Measurements from ENCODE around the gene HERPUD1.
"Not testable (repeated sequence)": the region's sequence is repeated elsewhere in the genome, so short reads cannot be mapped to it uniquely, and the experiment has no call there.

The HERPUD1 gene, protein sequence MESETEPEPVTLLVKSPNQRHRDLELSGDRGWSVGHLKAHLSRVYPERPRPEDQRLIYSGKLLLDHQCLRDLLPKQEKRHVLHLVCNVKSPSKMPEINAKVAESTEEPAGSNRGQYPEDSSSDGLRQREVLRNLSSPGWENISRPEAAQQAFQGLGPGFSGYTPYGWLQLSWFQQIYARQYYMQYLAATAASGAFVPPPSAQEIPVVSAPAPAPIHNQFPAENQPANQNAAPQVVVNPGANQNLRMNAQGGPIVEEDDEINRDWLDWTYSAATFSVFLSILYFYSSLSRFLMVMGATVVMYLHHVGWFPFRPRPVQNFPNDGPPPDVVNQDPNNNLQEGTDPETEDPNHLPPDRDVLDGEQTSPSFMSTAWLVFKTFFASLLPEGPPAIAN

DNA sequence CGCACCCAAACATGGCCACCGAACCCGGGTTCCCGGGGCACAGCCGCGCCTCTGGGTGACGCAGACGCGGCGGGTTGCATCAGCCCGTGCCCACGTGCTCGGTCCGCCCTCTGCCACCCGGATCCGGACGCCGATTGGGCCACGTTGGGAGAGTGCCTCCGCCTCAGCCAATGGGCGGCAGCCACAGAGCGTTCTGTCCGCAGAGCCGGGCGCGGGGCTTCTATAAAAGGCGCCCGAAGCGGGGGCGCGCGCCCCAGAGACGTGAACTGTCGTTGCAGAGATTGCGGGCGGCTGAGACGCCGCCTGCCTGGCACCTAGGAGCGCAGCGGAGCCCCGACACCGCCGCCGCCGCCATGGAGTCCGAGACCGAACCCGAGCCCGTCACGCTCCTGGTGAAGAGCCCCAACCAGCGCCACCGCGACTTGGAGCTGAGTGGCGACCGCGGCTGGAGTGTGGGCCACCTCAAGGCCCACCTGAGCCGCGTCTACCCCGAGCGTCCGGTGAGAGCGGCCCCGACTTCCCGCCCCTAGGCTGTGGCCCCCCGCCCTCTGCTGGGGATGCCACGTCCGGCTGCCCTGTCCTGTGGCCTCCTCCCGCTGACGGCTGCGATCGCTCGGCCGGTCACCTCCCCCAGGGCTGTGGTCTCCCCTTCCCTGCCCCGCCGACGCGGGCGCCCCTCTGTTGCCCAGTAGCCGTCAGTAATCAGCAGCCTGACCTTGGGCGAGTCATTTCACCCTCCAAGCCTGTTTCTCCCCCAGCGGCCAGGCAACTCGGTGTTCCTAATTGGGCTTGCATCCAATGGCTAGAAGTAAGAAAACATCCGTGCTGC is at the start of gene HERPUD1:
Gene HERPUD1 (plus strand): TSS at position 251 of the 829 bp plus-strand sequence. CDS start 103 bp downstream, at position 354.
- DNase-seq, result peak; percentile 99

DNA sequence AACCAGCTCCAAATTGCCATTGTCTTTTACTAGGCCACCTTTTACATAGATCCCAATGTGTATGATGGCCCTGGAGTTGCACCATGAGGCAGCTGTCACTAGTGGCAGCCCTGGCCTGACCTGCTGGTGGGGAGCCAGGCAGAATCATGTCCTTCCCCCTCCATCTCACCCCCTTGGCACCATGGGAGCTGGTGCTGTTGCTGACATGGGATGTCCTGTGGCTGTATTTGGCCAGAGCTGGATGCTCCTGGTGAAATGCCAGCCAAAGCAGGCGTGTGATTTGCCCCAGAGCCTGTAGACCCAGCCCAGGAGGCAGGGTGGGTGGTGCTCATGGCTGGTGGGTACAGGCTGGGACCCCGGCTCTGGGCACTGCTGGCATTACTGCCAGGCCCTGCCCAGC is 48.4 kb upstream of the HERPUD1 start:
- DNase-seq, result no peak

DNA sequence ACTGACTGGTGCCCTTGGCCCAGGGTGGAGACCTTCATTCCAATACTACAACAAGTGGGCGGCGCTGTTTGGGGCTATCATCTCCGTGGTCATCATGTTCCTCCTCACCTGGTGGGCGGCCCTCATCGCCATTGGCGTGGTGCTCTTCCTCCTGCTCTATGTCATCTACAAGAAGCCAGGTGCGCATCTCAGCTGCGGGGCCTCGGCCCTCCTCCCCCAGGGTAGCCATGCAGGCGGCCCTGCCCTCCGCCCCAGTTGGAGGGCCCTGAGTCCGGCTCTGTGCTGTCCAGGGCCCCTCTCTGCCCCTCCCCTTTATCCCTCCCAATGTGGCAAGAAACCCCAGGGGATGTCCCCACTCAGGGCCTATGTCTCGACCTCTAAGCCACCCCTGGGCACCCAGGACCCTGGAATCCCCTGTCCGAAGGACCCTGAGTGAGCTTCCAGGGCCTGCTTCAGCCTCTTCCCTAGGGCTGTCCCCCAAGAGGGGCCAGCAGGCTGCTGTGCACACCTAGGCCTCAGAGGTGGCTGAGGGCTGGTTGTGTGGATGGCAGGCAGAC is 47.8 kb upstream of the HERPUD1 start:
- no peak for DNase-seq

DNA sequence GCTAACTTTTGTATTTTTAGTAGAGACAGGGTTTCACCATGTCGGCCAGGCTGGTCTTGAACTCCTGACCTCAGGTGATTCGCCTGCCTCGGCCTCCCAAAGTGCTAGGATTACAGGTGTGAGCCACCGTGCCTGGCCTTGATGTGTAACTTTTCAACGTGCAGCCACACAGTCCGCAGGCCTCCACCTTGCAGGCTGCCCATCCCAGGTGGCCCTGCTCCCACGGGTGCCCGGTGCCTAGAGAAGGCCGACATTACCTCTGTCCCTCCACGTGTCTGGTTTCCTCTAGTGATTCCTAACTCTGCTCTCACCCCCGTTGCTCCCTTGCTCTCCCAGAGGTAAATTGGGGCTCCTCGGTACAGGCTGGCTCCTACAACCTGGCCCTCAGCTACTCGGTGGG is 47.0 kb upstream of the HERPUD1 start:
- DNase-seq, result not testable (repeated sequence)

DNA sequence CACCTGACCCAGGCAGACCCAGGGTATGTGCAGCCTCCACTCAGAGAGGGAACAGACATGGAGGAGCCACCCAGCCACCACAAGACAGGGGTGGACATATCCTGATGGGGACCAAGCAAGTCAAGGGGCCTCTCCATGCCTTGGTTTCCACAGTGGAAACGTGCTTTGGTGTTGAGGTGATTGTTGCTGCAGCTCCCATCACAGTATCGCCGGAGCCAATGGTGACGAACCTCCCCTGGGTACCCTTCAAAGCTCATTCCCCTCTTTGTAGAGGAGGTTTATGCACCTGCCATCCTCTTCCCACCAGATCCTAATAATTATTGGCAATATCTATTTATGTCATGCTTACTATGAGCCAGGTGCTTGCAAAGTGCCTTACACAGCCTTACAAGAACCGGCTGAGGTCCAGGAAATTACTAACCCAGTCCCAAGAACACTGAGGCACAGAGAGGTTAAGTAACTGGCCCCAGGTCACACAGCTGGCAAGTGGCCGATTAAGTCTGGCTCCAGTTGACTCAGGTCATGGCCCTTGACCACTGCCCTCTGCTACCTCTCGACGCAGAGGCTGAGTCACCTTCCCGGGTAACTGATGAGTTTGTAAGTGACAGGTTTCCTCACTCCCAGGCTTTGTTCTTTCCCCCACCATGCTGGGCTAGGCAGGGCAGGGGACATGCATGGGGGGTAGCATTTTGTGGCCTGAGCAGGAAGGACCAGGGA is 46.3 kb upstream of the HERPUD1 start:
- DNase-seq, result no peak

DNA sequence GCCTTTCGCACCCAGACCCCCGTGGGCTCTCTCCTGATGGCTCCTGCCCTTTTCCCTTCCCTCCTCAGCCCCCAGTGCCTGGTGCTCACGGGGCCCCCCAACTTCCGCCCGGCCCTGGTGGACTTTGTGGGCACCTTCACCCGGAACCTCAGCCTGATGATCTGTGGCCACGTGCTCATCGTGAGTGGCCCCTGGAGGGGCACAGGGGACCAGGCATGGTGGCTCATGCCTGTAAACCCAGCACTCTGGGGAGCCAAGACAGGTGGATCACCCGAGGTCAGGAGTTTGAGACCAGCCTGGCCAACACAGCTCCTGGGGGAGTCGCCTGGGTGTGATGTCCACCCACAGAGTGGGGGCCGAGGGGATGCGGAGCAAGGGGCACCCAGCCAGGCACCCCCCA is 45.6 kb upstream of the HERPUD1 start:
- no peak for DNase-seq

DNA sequence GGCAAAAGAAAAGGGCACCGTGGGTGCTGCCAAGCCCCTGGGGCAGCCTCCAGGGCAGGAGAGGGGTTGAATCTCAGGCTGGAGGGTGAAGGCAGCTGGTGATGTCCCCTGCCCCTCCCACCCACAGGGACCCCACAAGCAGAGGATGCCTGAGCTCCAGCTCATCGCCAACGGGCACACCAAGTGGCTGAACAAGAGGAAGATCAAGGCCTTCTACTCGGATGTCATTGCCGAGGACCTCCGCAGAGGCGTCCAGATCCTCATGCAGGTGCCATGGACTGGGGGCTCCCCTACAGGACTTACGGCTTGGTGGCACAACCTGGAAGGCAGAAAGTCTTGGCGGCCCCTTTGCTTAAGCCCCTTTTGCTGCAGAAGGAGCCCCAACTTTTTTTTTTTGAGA is 45.1 kb upstream of the HERPUD1 start:
- no peak for DNase-seq

DNA sequence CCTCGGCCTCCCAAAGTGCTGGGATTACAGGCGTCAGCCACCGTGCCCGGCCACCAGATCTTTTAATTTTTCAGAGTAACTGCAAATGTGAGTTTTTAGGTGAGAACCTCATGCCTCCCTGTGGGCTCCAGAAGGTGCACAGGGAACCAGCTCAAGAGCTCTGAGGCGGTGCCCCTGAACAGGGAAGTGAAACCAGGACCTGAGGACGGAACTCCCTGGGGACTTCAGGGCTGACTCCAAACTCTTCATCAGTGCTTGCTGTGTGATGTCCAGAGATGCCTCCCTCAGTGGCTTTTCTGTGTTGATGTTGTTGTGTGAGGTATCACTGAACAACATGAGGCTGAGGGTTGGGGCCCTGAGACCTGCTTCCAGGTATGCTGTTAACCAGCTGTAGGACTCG is 43.1 kb upstream of the HERPUD1 start:
- no peak for DNase-seq

DNA sequence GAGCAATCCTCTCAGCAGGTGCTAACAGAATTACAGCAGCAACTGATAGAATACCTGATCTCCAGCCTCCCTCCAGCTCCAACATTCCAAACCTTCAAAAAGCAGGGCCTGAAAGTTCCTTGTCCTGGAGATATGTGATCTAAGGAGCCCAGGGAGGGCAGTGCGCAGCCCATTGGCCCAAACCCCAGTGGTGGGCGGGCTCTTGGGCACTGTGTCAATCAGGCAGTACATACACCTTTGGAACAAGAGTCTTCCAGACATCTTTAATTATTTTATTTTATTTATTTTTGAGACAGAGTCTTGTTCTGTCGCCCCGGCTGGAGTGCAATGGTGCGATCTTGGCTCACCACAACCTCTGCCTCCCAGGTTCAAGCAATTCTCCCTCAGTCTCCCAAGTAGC is 42.7 kb upstream of the HERPUD1 start:
- no peak for DNase-seq

DNA sequence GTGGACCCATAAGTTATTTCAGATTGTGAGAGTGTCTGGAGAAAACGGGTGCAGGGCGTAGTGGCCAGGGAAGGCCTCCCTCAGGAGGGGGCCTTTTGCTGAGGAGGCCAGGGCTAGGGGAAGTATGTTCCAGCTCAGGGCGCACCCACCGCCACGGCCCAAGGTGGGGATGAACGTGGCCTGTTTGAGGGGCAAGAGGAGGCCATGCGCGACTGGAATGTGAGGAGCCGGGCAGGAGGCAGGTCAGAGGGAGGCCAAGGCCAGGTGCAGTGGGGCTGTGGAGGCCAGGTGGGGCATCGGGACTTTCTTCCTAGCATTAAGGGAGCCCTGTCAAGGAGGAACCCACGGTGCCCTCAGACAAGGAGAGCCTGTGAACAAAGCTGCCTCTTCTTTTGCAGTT is 40.3 kb upstream of the HERPUD1 start:
- DNase-seq, result no peak

DNA sequence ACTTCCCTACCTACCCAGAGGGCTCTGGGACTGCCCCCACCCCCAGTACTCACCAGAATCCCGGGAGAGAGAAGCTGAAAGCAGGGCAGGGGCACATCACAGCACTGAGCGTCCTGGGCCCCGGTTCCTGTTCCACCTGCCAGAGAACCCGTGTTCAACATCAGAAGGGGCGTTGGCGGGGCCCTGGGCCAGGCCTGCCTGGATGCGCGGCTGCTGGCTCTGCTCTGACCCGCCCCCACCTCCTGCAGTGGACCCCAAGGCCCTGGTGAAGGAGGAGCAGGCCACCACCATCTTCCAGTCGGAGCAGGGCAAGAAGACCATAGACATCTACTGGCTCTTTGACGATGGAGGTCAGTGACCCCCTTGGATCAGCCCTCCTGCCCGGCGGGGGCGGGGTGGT is 39.2 kb upstream of the HERPUD1 start:
- no peak for DNase-seq

DNA sequence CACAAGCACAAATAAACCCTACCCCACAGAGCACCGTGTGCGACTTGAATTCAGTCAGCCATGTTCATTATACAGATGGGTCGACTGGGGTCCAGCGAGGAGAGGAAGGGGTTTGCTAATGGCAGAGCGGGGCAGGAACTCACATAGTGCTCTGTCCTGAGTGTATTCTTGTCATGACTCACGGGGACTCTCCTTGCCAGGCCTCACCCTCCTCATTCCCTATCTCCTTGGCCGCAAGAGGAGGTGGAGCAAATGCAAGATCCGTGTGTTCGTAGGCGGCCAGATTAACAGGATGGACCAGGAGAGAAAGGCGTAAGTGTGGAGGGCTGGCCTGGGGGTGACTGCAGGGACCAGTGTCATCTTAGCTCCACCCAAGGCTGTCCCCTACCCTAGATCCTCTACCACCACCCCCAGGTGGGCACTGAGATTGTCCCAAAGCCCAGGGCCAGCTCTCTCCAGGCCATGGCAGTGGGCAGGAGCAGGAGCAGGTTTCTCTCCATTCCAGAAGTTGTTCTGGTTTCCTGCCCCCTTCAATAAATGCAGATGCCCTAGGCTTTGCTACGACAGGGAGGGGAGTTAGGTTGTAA is 37.5 kb upstream of the HERPUD1 start:
- DNase-seq, result no peak

DNA sequence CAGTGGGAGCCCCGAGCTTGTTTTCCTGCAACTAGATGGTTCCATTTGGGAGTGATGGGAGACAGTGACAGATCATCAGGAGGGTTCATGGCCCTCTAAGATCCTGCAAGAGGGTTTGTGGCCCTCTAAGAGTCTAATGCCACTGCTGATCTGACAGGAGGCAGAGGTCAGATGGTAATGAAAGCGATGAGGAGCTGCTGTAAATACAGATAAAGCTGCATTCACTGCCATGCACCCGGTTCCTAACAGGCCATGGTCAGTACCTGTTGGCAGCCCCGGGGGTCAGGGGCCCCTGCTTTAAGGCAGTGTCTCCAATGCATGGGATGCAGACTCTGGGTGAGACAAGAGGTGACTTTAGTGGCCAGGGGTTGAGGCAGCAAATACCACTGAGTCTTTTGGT is 36.1 kb upstream of the HERPUD1 start:
- DNase-seq, result no peak

DNA sequence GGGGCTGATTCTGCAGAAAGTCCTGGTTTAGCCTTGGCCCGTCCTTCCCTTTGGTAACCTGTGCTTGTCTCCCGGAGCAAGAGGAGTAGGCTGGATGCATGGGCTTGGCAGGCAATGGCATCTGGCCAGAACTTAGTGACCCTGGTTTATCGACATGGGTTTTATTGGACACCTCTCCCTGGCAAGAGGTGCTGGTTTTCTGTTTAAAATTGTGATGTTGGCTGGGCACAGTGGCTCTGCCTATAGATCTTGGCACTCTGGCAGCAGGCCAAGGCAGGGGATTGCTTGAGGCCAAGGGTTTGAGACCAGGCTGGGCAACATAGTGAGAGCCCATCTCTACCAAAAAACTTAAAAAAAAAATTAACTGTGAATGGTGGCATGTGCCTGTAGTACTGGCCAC is 35.7 kb upstream of the HERPUD1 start:
- no peak for DNase-seq

DNA sequence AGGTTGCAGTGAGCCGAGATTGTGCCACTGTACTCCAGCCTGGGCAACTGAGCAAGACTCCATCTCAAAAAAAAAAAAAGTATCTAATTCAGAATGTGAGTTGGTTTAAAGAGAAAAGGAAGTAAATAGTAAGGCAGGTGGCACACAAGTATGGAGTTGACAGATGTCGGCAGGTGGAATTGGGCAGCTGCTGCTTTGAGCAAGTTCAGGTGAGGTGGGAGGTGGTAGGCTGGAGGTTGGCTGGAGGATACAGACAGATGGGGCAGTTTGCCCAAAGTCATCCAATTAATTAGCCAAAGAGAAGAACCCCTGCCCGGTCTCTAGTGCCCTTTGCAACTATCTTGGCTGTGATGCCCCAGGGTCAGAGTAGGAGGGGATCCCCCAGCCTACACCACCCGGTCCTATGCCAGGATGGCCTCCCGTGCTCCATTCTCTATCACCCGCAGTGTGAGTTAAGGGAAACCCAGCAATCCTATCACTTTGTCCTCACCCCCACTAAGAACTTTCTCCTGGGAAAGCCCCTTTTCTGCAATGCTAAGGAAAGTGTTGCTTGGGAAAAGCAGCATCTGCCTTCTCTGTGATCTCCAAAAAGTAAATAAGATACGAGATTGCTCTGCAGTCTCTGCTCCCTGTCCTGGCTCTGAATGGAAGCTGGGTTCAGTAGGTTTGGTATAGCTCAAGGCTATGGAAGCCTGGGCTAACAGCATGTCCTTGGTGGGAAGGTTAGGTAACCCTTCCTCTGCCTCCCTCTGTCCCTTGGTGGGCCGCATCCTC is 34.7 kb upstream of the HERPUD1 start:
- no peak for DNase-seq

DNA sequence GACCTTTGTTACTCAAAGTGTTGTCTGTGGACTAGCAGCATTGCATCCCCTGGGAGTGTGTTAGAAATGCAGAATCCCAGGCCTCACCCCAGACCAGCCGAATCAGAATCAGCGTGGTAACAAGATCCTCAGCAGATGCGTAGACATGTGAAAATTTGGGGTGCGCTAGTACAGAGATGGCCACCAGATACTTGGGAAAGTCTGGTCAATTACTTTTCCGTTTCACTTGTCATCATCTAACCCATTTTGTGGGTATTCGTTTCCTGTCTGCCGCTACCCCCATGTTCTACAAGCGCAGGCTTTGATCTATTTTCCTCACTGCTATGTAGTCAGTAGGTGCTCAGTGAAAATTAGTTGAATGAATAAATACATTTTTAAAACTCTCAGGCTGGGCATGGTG is 33.1 kb upstream of the HERPUD1 start:
- peak; percentile 20 for DNase-seq

DNA sequence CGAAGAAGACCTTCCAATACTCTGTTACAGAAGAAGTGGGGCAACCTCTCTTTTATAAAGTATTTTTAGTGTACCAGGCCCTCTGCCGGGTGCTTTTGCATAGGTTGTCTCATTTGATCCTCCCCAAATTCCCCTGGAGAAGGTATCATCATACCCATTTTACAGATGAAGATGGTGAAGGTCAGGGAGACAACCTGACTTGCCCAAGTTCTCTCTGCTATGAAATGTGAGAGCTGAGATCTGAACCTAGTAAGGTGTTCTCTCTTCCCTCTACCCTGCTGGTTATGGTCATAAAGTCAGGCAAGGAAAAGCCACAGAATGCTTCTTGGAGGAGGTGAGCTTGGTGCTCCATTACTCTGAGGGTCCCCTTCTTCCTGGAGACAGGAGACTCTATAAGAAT is 28.1 kb upstream of the HERPUD1 start:
- no peak for DNase-seq

DNA sequence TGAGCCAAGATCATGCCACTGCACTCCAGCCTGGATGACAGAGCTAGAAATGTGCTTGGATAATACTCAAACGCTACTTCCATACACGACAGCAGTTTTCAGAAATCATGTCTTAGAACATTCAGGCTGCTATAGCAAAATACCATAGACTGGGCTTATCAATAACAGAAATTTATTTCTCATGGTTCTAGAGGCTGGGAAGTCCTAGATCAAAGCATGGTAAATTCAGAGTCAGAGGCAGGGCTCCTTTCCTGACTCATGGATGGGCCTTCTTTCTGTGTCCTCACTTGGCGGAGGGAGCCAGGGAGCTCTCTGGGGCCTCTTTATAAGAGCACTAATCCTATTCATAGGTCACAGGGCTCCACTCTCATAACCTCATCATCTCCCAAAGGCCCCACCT is 24.5 kb upstream of the HERPUD1 start:
- DNase-seq, result no peak

DNA sequence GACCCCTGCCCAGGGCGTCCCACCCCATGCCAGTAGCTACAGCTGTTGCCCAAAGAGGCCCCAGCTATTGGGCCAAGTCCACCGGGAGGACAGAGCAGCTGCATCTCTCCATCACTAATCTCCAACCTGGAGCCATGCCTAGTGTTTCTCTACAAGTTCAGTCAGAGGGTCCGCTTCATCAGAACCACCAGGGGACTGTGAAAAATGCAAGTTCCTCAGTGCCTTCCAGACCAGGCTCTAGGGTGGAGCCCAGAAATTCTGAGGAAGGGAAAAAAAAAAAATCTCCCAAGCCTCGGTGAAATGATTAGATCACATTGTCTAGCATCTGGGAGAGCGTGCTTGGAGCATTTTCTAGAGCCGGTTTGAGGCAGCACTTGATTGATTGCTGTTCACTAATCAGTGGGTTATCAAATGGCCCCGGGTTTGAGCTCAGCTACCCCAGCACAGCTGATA is 22.4 kb upstream of the HERPUD1 start:
- DNase-seq, result no peak

DNA sequence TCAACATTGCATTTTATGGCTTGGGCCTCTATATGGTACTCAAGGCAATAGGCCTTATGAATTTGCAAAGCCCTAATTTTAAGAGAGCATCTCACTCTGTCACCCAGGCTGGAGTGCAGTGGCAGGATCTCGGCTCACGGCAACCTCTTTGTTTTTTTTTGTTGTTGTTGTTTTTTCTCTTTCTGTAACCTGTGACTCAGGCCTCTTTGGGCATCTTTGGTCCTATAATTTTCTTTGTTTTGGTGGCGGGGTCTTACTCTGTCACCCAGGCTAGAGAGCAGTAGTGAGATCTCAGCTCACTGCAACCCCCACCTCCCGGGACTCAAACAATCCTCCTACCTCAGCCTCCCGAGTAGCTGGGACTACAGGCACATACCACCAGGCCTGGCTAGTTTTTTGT is 21.8 kb upstream of the HERPUD1 start:
- no peak for DNase-seq

DNA sequence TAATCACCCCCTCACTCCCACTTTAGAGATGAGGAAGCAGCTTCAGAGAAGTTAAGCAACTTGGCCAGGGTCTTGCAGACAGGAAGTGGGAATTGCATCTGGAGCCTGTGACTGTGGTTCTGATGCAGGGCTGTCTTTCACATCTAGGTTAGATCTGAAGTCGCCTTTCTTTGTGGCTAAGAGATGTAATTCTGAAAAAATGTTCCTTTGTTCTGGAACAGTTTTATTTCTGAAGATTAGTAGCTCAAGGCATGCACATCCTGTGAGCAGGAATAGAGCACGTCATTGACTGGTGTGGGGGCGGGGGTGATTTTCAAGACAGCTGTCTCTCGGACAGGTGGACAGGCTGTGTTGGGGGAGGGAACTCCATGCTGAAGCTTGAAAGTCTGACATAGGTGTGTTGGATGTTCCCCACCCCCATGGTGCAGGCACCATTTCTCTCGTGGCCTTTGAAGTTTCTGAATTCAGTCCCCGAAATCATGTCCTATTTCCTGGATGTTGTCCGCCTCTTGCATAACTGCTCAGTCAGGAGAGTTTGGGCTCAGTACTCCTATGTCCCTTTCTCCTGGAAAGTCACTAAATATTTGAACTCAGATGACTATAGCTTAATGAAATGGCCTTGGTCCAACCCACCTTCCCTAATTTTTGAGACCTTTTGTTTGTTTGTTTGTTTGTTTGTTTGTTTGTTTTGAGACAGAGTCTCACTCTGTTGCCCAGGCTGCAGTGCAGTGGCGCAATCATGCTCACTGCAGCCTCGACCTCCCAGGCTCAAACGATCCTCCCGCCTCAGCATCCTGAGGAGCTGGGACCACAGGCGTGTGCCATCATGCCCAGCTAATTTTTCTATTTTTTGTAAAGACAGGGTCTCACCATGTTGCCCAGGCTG is 21.0 kb upstream of the HERPUD1 start:
- DNase-seq, result no peak
